Nephron (organoid): Measurements from ENCODE around the gene SYNDIG1.
A peak's percentile ranks its signal among the peaks of the same experiment; 100 is the strongest.

Source experiments
- H3K27ac Mint-ChIP-seq, 3 experiments: 2 replicates each; pipeline ENCODE4 v1.8.0; 2020; ENCODE audit warnings: mixed read lengths in 3 of 3, mild to moderate bottlenecking in 2 of 3, moderate library complexity in 1 of 3
- H3K27me3 Mint-ChIP-seq: 2 replicates; pipeline ENCODE4 v1.8.0; 2021; ENCODE audit warnings: low read depth, mild to moderate bottlenecking, moderate library complexity, mixed read lengths
- H3K36me3 Mint-ChIP-seq: 2 replicates; pipeline ENCODE4 v1.8.0; 2020; ENCODE audit warnings: low read depth, mixed read lengths
- H3K4me1 Mint-ChIP-seq: 2 replicates; pipeline ENCODE4 v1.8.0; 2020; ENCODE audit warnings: mixed read lengths
- H3K4me3 Mint-ChIP-seq, 3 experiments: 2 replicates each; pipeline ENCODE4 v1.8.0; 2020; ENCODE audit warnings: mild to moderate bottlenecking in 3 of 3, mixed read lengths in 3 of 3, moderate library complexity in 2 of 3
- H3K9me3 Mint-ChIP-seq: 2 replicates; pipeline ENCODE4 v1.8.0; 2020; ENCODE audit warnings: mixed read lengths
- TF ChIP-seq, protein P1 (sequence below), 3 experiments: fragments of 200-600 bp; sonication (generic); IDR thresholded peaks; one replicate each; pipeline ENCODE4 v1.5.0; 2021; ENCODE audit warnings: antibody characterized with exemption in 3 of 3; ENCODE audit not compliant: unreplicated experiment in 3 of 3

The SYNDIG1 gene

DNA sequence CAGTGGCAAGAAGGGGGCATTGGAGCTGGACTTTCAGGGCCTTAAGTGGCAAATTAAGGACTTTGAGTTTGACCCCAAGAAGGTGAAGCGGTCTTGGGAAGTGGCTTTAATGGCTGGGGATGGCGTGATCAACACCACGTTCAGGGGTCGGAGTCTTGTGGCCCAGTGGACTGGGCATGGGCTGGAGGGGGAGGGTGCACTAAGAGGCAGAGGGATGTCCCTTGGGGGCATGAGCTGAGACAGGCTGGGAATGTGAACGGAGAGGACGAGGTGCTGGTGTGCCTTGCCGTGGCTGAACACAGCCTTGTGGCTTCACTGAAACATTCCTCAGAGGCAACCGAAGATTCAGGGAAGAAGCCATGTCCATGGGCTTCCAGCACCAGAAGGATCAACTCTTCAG, 227.0 kb downstream of the SYNDIG1 start:
- H3K27ac Mint-ChIP-seq, result peak overlapping the region in 2 of 3 experiments; percentile 42 to 53
- H3K4me1 Mint-ChIP-seq, result peaks cover 18% of the 10 kb centered on the region
- peak overlapping the region in 1 of 3 experiments; percentile 19 for H3K4me3 Mint-ChIP-seq
- TF ChIP-seq, protein P1, sequence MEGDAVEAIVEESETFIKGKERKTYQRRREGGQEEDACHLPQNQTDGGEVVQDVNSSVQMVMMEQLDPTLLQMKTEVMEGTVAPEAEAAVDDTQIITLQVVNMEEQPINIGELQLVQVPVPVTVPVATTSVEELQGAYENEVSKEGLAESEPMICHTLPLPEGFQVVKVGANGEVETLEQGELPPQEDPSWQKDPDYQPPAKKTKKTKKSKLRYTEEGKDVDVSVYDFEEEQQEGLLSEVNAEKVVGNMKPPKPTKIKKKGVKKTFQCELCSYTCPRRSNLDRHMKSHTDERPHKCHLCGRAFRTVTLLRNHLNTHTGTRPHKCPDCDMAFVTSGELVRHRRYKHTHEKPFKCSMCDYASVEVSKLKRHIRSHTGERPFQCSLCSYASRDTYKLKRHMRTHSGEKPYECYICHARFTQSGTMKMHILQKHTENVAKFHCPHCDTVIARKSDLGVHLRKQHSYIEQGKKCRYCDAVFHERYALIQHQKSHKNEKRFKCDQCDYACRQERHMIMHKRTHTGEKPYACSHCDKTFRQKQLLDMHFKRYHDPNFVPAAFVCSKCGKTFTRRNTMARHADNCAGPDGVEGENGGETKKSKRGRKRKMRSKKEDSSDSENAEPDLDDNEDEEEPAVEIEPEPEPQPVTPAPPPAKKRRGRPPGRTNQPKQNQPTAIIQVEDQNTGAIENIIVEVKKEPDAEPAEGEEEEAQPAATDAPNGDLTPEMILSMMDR (IDR thresholded peaks at IDR 0.05; ENCODE audit: unreplicated experiment in 3 of 3), result no peak
- H3K9me3 Mint-ChIP-seq, result no peaks in the 10 kb centered on the region
- no peaks in the 10 kb centered on the region for H3K36me3 Mint-ChIP-seq
- H3K27me3 Mint-ChIP-seq, result peaks cover 14% of the 10 kb centered on the region

DNA sequence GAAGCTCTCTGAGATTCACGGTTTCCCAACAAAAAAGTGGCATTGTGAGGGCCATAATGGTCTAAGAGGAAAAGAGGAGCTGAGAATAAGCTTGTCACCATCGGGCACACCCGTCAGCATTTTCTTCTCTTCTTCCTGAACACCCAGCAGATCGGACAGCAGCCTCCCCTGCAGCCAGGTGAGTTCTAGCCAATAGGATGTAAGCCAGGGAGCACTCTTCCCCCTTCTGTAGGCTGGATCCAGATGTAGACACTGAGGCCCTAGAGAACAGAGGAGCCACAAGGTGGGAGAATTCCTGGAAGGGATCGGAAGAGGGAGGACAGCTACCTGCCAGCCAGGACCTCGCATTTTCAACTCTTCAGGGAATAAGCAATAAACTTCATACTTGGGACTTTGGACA, 228.0 kb downstream of the SYNDIG1 start:
- H3K9me3 Mint-ChIP-seq, result no peaks in the 10 kb centered on the region
- TF ChIP-seq, protein P1 (IDR thresholded peaks at IDR 0.05; ENCODE audit: unreplicated experiment in 3 of 3), result no peak
- peaks cover 14% of the 10 kb centered on the region for H3K27me3 Mint-ChIP-seq
- peak overlapping the region in 1 of 3 experiments; percentile 13 for H3K27ac Mint-ChIP-seq
- H3K4me1 Mint-ChIP-seq, result peaks cover 18% of the 10 kb centered on the region
- no peaks in the 10 kb centered on the region for H3K36me3 Mint-ChIP-seq
- no peak overlapping the region for H3K4me3 Mint-ChIP-seq

DNA sequence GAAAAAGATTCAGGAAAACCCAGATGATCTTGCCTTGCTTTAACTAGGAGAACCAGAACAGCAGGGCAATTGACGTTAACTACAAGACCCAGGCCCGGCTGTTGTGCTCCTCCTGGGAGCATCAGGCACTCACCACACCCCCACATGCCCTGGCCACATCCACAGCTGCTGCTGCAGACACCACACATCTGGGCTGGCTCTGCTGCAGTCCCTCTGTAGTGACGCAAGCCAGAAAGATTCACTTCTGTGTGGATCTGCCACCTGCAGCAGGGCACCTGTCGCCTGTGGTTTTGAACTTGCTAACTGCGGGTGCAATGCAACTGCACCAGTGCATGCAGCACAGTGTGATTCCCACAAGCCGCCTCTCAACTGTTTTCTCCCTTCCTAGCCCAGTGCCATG, 228.8 kb downstream of the SYNDIG1 start:
- Mint-ChIP-seq H3K36me3 (no peaks in the 10 kb centered on the region), H3K9me3 (no peaks in the 10 kb centered on the region), H3K27ac (peak overlapping the region in 1 of 3 experiments; percentile 13), H3K4me1 (peaks cover 18% of the 10 kb centered on the region), H3K4me3 (no peak overlapping the region), H3K27me3 (peaks cover 14% of the 10 kb centered on the region)
- TF ChIP-seq, protein P1 (IDR thresholded peaks at IDR 0.05; ENCODE audit: unreplicated experiment in 3 of 3), result no peak

DNA sequence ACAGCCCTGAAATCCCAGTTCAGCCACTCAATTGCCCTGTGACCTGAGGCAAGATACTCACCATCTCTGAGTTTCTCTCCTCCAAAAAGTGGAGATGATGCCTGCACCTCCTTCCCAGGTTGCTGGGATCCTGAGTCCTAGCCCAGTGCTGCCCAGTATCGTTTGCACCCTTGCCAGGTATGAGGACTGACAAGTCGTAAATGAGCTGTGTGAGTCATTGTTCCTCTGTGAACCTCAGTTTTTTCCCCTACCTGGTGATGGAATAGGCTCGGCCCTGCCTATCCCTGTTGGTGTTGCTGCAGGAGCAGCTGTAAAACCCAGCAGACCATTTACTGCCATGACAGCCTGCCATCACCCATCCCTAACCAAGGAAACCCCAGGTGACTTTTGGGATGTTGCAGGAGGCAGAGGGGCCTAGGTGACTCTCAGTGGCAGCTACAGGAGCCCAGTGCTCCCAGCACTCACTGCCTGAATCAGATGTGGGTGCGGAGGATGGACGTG, 229.3 kb downstream of the SYNDIG1 start:
- no peaks in the 10 kb centered on the region for H3K9me3 Mint-ChIP-seq
- peaks cover 14% of the 10 kb centered on the region for H3K4me1 Mint-ChIP-seq
- peaks cover 14% of the 10 kb centered on the region for H3K27me3 Mint-ChIP-seq
- TF ChIP-seq, protein P1 (IDR thresholded peaks at IDR 0.05; ENCODE audit: unreplicated experiment in 3 of 3), result no peak
- H3K27ac Mint-ChIP-seq, result no peak overlapping the region
- H3K36me3 Mint-ChIP-seq, result no peaks in the 10 kb centered on the region
- H3K4me3 Mint-ChIP-seq, result no peak overlapping the region

DNA sequence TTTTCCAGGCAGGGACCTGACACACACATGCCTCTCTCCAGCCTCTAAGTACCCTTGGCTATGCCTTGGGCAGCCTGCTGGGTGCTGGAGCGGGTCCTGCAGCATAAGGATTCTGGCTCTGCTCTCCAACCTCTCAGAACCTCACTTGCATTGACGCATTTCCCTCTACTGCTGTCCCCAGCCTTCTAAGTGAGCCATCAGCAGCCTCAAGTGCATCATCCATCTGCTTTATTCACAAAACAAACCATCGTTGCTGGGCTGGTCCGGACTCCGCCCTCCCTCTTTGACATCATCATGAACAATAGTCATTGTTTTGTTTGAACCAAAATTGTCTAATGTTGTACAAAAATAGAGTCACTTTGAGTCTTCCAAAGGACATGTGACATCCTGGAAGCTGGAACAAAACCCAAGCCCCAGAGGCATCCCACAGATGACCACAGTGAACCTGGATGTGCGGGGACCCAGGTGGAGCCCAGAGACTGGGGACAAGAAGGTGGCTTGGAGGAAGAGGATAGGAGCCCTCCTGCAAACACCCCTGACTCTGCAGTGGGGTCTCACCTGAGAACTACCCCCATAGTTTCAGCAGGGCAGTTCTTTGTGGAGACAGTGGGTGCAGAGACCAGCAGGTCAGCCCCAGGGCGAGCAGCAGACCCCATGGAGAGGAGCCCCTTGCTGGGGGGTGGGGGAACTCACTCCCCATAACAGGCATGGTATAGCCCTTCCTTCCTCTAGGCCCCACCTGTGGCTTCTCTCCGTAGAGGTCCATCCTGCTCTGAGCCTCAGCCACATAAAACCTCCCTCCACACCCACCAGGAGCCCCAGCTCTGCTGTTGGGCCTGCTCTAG, 230.1 kb downstream of the SYNDIG1 start:
- Mint-ChIP-seq H3K27me3 (peaks cover 15% of the 10 kb centered on the region), H3K9me3 (no peaks in the 10 kb centered on the region), H3K27ac (peak overlapping the region in 1 of 3 experiments; percentile 42), H3K4me1 (peaks cover 10% of the 10 kb centered on the region), H3K36me3 (no peaks in the 10 kb centered on the region), H3K4me3 (no peak overlapping the region)
- TF ChIP-seq, protein P1 (IDR thresholded peaks at IDR 0.05; ENCODE audit: unreplicated experiment in 3 of 3), result no peak
